SU-DHL-6 (cell line): ENCODE measurements around the gene KCNT2.

Experiments used
- H2AFZ ChIP-seq: fragments of 200-600 bp; sonication (generic); 2 replicates; pipeline ENCODE4 v1.6.1; 2014; ENCODE audit warnings: low read depth, mild to moderate bottlenecking, moderate library complexity, mixed read lengths, antibody characterized with exemption, low read length; ENCODE audit not compliant: severe bottlenecking
- H3F3A ChIP-seq: fragments of 200-600 bp; shearing (Covaris generic); 2 replicates; pipeline ENCODE4 v1.6.0; 2016; ENCODE audit warnings: antibody characterized with exemption, mild to moderate bottlenecking; ENCODE audit not compliant: insufficient read depth
- H3K27ac ChIP-seq: fragments of 200-600 bp; sonication (generic); 2 replicates; pipeline ENCODE4 v1.5.1; 2016; ENCODE audit warnings: low read depth, mild to moderate bottlenecking, low read length, moderate library complexity, mixed read lengths
- H3K27me3 ChIP-seq: fragments of 200-600 bp; sonication (generic), shearing (Covaris generic); 2 replicates; pipeline ENCODE4 v1.6.0; 2014; ENCODE audit warnings: mild to moderate bottlenecking, low read length
- H3K36me3 ChIP-seq: fragments of 200-600 bp; sonication (generic); 2 replicates; pipeline ENCODE4 v1.6.1; 2014; ENCODE audit warnings: mild to moderate bottlenecking, low read length, mixed read lengths
- H3K4me2 ChIP-seq: fragments of 300-600, 200-600 bp; shearing (Covaris generic), sonication (generic); 2 replicates; pipeline ENCODE4 v1.6.0; 2014; ENCODE audit warnings: low read length, low read depth, mild to moderate bottlenecking; ENCODE audit not compliant: poor library complexity, severe bottlenecking
- H3K4me3 ChIP-seq: fragments of 200-600 bp; sonication (generic); 2 replicates; pipeline ENCODE4 v1.5.1; 2014; ENCODE audit warnings: antibody characterized with exemption, low read length, mild to moderate bottlenecking, mixed read lengths; ENCODE audit not compliant: insufficient read depth, poor library complexity, severe bottlenecking
- H3K79me2 ChIP-seq: fragments of 200-600 bp; sonication (generic); 2 replicates; pipeline ENCODE4 v1.6.1; 2014; ENCODE audit warnings: mild to moderate bottlenecking, low read length, moderate library complexity; ENCODE audit not compliant: insufficient read depth
- H3K9ac ChIP-seq: fragments of 200-600 bp; sonication (generic); 2 replicates; pipeline ENCODE4 v1.7.0; 2014; ENCODE audit warnings: mild to moderate bottlenecking, low read length
- H3K9me2 ChIP-seq: fragments of 200-600 bp; sonication (generic); replicated peaks from 2 replicates; pipeline ENCODE4 v1.6.1; 2014; ENCODE audit warnings: low read length; ENCODE audit not compliant: insufficient read depth
- H3K9me3 ChIP-seq: fragments of 200-600 bp; sonication (generic); 2 replicates; pipeline ENCODE4 v1.6.1; 2014; ENCODE audit warnings: low read length, mixed read lengths; ENCODE audit not compliant: insufficient read depth
- H4K20me1 ChIP-seq: fragments of 200-600 bp; sonication (generic); 2 replicates; pipeline ENCODE4 v1.6.1; 2014; ENCODE audit warnings: low read depth, mild to moderate bottlenecking, antibody characterized with exemption, low read length, moderate library complexity, mixed read lengths
- CTCF ChIP-seq: fragments of 200-600 bp; sonication (generic); IDR thresholded peaks from one replicate; pipeline ENCODE4 v1.5.1; 2017; ENCODE audit warnings: antibody characterized with exemption, mild to moderate bottlenecking, low read length, moderate library complexity; ENCODE audit not compliant: insufficient read depth, poor library complexity, severe bottlenecking
- EZH2phosphoT487 ChIP-seq: fragments of 200-600 bp; sonication (generic), shearing (Covaris generic); conservative IDR thresholded peaks from 2 replicates; pipeline ENCODE4 v1.6.1; 2018; ENCODE audit warnings: mild to moderate bottlenecking, antibody characterized with exemption, low read length, moderate library complexity, mixed read lengths

Gene KCNT2

GRCh38 chr1:196407358-196408051 lies 200.7 kb downstream of the KCNT2 start:
- Histone ChIP-seq H3K4me3 (no peak overlapping the region), H3K9me3 (no peaks in the 10 kb centered on the region), H3K27me3 (no peaks in the 10 kb centered on the region), H3K79me2 (no peaks in the 10 kb centered on the region), H4K20me1 (no peaks in the 10 kb centered on the region), H3K36me3 (no peaks in the 10 kb centered on the region; the same call in 1 of the 2 replicates), H3K9ac (no peak overlapping the region), H3K27ac (no peak overlapping the region), H3K4me2 (no peak overlapping the region), H3K9me2 (no peaks in the 10 kb centered on the region), H2AFZ (peak overlapping the region; percentile 35), H3F3A (no peaks in the 10 kb centered on the region)
- TF ChIP-seq CTCF (no peak), EZH2phosphoT487 (no peak)

GRCh38 chr1:196405839-196406238 lies 202.4 kb downstream of the KCNT2 start:
- Histone ChIP-seq H4K20me1 (no peaks in the 10 kb centered on the region), H3F3A (no peaks in the 10 kb centered on the region), H3K79me2 (no peaks in the 10 kb centered on the region), H3K4me3 (no peak overlapping the region), H3K4me2 (no peak overlapping the region), H3K36me3 (no peaks in the 10 kb centered on the region; the same call in 1 of the 2 replicates), H2AFZ (no peak overlapping the region), H3K27ac (no peak overlapping the region), H3K9ac (no peak overlapping the region), H3K9me3 (no peaks in the 10 kb centered on the region), H3K9me2 (no peaks in the 10 kb centered on the region), H3K27me3 (no peaks in the 10 kb centered on the region)
- TF ChIP-seq CTCF, result no peak
- TF ChIP-seq EZH2phosphoT487, result no peak

- Histone ChIP-seq H3K4me2 (no peak overlapping the region), H3K4me3 (no peak overlapping the region), H3K9me2 (no peaks in the 10 kb centered on the region), H3K27me3 (no peaks in the 10 kb centered on the region), H2AFZ (no peak overlapping the region), H3K27ac (no peak overlapping the region), H3K36me3 (no peaks in the 10 kb centered on the region), H3K79me2 (no peaks in the 10 kb centered on the region), H3F3A (no peaks in the 10 kb centered on the region), H4K20me1 (no peaks in the 10 kb centered on the region), H3K9me3 (no peaks in the 10 kb centered on the region), H3K9ac (no peak overlapping the region)
- TF ChIP-seq EZH2phosphoT487 (no peak), CTCF (no peak)
Observed at GRCh38 chr1:196403803-196404690, 204.2 kb downstream of the KCNT2 start.
